ENCODE data around the gene PTPRG.

DNA sequence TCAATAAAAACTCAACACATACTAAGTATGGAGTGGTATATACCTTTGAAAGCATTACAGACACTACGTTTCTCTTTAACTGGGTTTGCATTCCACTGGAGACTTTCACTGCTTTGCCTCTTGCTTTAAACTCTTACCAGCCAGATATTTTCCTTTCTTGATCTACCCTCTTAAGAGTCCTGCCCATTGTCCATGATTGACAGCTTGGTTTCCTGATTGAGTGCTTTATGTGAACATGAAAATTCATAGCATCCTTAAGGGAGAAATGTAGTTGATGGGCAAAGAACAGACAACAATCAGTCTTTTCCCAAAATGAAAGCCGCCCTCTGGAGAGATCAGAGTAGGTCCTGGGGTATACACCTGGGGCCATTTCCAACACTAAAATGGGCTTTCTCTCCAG is 78.6 kb downstream of the PTPRG start:
- TF ChIP-seq POLR2AphosphoS5 (IDR thresholded peaks at IDR 0.05; ENCODE audit: low read depth, low read length) (no peak), TAF1 (IDR thresholded peaks at IDR 0.05; ENCODE audit: borderline replicate concordance, insufficient read depth, low read length) (no peak), SIN3A (IDR thresholded peaks at IDR 0.05; ENCODE audit: borderline replicate concordance, insufficient read depth, low read length) (no peak), FOXP2 (optimal IDR thresholded peaks at IDR 0.05; ENCODE audit: borderline replicate concordance, extremely low read depth, extremely low read length, insufficient read depth) (no peak)
- TF ChIP-seq, protein P1, sequence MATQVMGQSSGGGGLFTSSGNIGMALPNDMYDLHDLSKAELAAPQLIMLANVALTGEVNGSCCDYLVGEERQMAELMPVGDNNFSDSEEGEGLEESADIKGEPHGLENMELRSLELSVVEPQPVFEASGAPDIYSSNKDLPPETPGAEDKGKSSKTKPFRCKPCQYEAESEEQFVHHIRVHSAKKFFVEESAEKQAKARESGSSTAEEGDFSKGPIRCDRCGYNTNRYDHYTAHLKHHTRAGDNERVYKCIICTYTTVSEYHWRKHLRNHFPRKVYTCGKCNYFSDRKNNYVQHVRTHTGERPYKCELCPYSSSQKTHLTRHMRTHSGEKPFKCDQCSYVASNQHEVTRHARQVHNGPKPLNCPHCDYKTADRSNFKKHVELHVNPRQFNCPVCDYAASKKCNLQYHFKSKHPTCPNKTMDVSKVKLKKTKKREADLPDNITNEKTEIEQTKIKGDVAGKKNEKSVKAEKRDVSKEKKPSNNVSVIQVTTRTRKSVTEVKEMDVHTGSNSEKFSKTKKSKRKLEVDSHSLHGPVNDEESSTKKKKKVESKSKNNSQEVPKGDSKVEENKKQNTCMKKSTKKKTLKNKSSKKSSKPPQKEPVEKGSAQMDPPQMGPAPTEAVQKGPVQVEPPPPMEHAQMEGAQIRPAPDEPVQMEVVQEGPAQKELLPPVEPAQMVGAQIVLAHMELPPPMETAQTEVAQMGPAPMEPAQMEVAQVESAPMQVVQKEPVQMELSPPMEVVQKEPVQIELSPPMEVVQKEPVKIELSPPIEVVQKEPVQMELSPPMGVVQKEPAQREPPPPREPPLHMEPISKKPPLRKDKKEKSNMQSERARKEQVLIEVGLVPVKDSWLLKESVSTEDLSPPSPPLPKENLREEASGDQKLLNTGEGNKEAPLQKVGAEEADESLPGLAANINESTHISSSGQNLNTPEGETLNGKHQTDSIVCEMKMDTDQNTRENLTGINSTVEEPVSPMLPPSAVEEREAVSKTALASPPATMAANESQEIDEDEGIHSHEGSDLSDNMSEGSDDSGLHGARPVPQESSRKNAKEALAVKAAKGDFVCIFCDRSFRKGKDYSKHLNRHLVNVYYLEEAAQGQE (IDR thresholded peaks at IDR 0.05; ENCODE audit: insufficient read depth in 1 of 2, low read depth in 2 of 2, low read length in 2 of 2): no peak

All from PFSK-1 (cell line).